HepG2 (cell line): ENCODE data around the gene PCNA. TPM values are rescaled to one million over a fixed set of nuclear protein-coding genes. Genes with fewer than 3 reads are reported as not detected.

Experiments
- CERS6 ChIP-seq: sonication (generic); formaldehyde crosslinking; IDR thresholded peaks from 2 replicates; pipeline ENCODE4 v1.5.0; 2020; ENCODE audit warnings: missing genetic modification reagents
- CSRNP2 ChIP-seq: sonication (generic); formaldehyde crosslinking; conservative IDR thresholded peaks from 2 replicates; pipeline ENCODE4 v1.8.0; 2022; ENCODE audit warnings: low read depth, missing genetic modification reagents
- HOXA7 ChIP-seq: sonication (generic); formaldehyde crosslinking; IDR thresholded peaks from 2 replicates; pipeline ENCODE4 v1.8.1; 2022; ENCODE audit warnings: mild to moderate bottlenecking, missing genetic modification reagents, moderate library complexity
- KDM5B ChIP-seq: sonication (generic); formaldehyde crosslinking; IDR thresholded peaks from 2 replicates; pipeline ENCODE4 v1.4.0; 2020; ENCODE audit warnings: missing genetic modification reagents, mild to moderate bottlenecking, borderline replicate concordance
- KDM6A ChIP-seq: IDR thresholded peaks from 2 replicates; pipeline ENCODE4 v1.6.1; 2016; ENCODE audit warnings: low read depth
- KLF9 ChIP-seq: IDR thresholded peaks from 2 replicates; pipeline ENCODE4 v1.6.1; 2016; ENCODE audit warnings: low read depth
- MAF1 ChIP-seq: sonication (generic); formaldehyde crosslinking; IDR thresholded peaks from 2 replicates; pipeline ENCODE4 v1.5.0; 2020; ENCODE audit warnings: missing genetic modification reagents, borderline replicate concordance
- MTA3 ChIP-seq: sonication (generic); formaldehyde crosslinking; IDR thresholded peaks from 2 replicates; pipeline ENCODE4 v1.4.0; 2020; ENCODE audit warnings: missing genetic modification reagents
- SNAPC2 ChIP-seq: sonication (generic); formaldehyde crosslinking; IDR thresholded peaks from 2 replicates; pipeline ENCODE4 v1.8.1; 2022; ENCODE audit warnings: mild to moderate bottlenecking, missing genetic modification reagents
- TARDBP ChIP-seq: sonication (generic); formaldehyde crosslinking; IDR thresholded peaks from 2 replicates; pipeline ENCODE4 v1.8.0; 2022; ENCODE audit warnings: mild to moderate bottlenecking, missing genetic modification reagents
- TERF1 ChIP-seq: sonication (generic); formaldehyde crosslinking; IDR thresholded peaks from 2 replicates; pipeline ENCODE4 v1.8.0; 2022; ENCODE audit warnings: mild to moderate bottlenecking, missing genetic modification reagents, moderate library complexity
- ZBTB38 ChIP-seq: sonication (generic); formaldehyde crosslinking; IDR thresholded peaks from 2 replicates; pipeline ENCODE4 v1.5.1; 2020; ENCODE audit warnings: mild to moderate bottlenecking, missing genetic modification reagents
- ZNF18 ChIP-seq: sonication (generic); formaldehyde crosslinking; IDR thresholded peaks from 2 replicates; pipeline ENCODE4 v1.8.0; 2022; ENCODE audit warnings: mild to moderate bottlenecking, missing genetic modification reagents; ENCODE audit not compliant: insufficient replicate concordance
- ZNF280D ChIP-seq: sonication (generic); formaldehyde crosslinking; IDR thresholded peaks from 2 replicates; pipeline ENCODE4 v1.5.1; 2020; ENCODE audit warnings: mild to moderate bottlenecking, missing genetic modification reagents
- ZNF547 ChIP-seq: sonication (generic); formaldehyde crosslinking; IDR thresholded peaks from 2 replicates; pipeline ENCODE4 v1.5.1; 2020; ENCODE audit warnings: mild to moderate bottlenecking, missing genetic modification reagents
- ZNF556 ChIP-seq: sonication (generic); formaldehyde crosslinking; IDR thresholded peaks from 2 replicates; pipeline ENCODE4 v1.4.0; 2020; ENCODE audit warnings: mild to moderate bottlenecking, missing genetic modification reagents, borderline replicate concordance
- ZNF567 ChIP-seq: sonication (generic); formaldehyde crosslinking; IDR thresholded peaks from 2 replicates; pipeline ENCODE4 v1.8.1; 2023; ENCODE audit warnings: mild to moderate bottlenecking, missing genetic modification reagents, borderline replicate concordance
- polyA plus RNA-seq, 8 experiments: library from polyadenylated mRNA; depleted of rRNA in 3 of 8; stranded (reverse) in 7 of 8; unstranded in 1 of 8; fragments of >200 nt; fragmentation: Illumina TruSeq in 4 of 8; extraction: Trizol in 4 of 8; gene quantifications; 2 replicates each; pipeline versions ENCODE4 v1.2.1 to v1.2.3, GENCODE V29; 2011 to 2016; ENCODE audit warnings: low read depth in 4 of 8, missing spikeins in 1 of 8, mixed read lengths in 1 of 8; ENCODE audit not compliant: insufficient read depth in 1 of 8
- total RNA-seq, 5 experiments: library from RNA; depleted of rRNA; stranded (reverse); fragments of >200 nt; fragmentation: Illumina TruSeq; extraction: Trizol; gene quantifications; 2 replicates each; pipeline ENCODE4 v1.2.3, GENCODE V29; 2016; ENCODE audit warnings: low read depth in 1 of 5

The PCNA gene
- total and polyA plus RNA-seq, 2 of the 13 experiments (the other 11 are each of a cell fraction or from before 2014, with no cell fraction given), result 229 to 655 TPM

GRCh38 chr20:5156675-5157448, 37.1 kb upstream of the PCNA start (continued):
- TF ChIP-seq TERF1 (CRISPR knock-in tag) (no peak), ZBTB38 (CRISPR knock-in tag) (peak; percentile 70), ZNF18 (CRISPR knock-in tag) (no peak), KDM5B (CRISPR knock-in tag) (no peak), TARDBP (CRISPR knock-in tag) (peak; percentile 35; the same call in 1 of the 2 replicates), CERS6 (CRISPR knock-in tag) (no peak), SNAPC2 (no peak), ZNF280D (no peak), HOXA7 (CRISPR knock-in tag) (no peak), ZNF547 (CRISPR knock-in tag) (no peak), CSRNP2 (CRISPR knock-in tag) (no peak), ZNF556 (CRISPR knock-in tag) (peak; percentile 82; the same call in 1 of the 2 replicates), KDM6A (0 out of 2 replicates have a peak, but pooled peaks have one; percentile 16), MTA3 (CRISPR knock-in tag) (no peak), MAF1 (CRISPR knock-in tag) (no peak), KLF9 (no peak), ZNF567 (CRISPR knock-in tag) (no peak)
